HCT116 (cell line): ENCODE results near the gene DENND4A. TPM values are rescaled to one million over a fixed set of nuclear protein-coding genes. Genes with fewer than 3 reads are reported as not detected.

Experiments
- ATAC-seq: fragments of 200-7000 bp; cut with Tn5 transposase; 2 replicates; pipeline ENCODE4 v1.9.1; 2020; ENCODE audit warnings: mild to moderate bottlenecking, moderate library complexity
- BruUV-seq: library from RNA; stranded (reverse); fragments of 400-500 nt; replicated peaks from 2 replicates; lab custom pipeline; 2021; lab: Mats Ljungman, UMichigan
- CTCF ChIA-PET: fragments of 300-600 bp; sonication (Branson Sonifier 250); formaldehyde crosslinking; loops from one replicate; lab custom pipeline; 2021; ENCODE audit warnings: antibody characterized with exemption; lab: Charles Lee
- POLR2A ChIA-PET: fragments of 300-600, 350-600 bp; sonication (Branson Sonifier 250); formaldehyde crosslinking; loops from one replicate; lab custom pipeline; 2021; ENCODE audit warnings: antibody characterized with exemption; lab: Charles Lee
- RAD21 ChIA-PET, 2 experiments: fragments of 300-600 bp; sonication (Branson Sonifier 250); formaldehyde crosslinking; loops; one replicate each; lab custom pipeline; 2023; ENCODE audit warnings: low total read pairs in 2 of 2; ENCODE audit not compliant: uncharacterized antibody in 2 of 2, unreplicated experiment in 2 of 2, low non-redundant PET in 1 of 2; lab: Charles Lee
- DNase-seq: peaks from one replicate; pipeline ENCODE4 v3.0.0-alpha.2; 2010; ENCODE audit warnings: low read depth, low spot score
- H2AFZ ChIP-seq: fragments of 200-600 bp; shearing (Covaris generic), sonication (generic); 2 replicates; pipeline ENCODE4 v1.6.1; 2017; ENCODE audit warnings: low read depth, mixed run types, mixed read lengths, antibody characterized with exemption, low read length; ENCODE audit not compliant: poor library complexity, severe bottlenecking
- H3K27ac ChIP-seq: 2 replicates; pipeline ENCODE4 v1.5.1; 2012; ENCODE audit warnings: low read depth, low read length
- H3K27me3 ChIP-seq: fragments of 200-600 bp; sonication (generic); 2 replicates; pipeline ENCODE4 v1.6.1; 2016; ENCODE audit warnings: mixed run types, low read length, mixed read lengths; ENCODE audit not compliant: insufficient read depth
- H3K36me3 ChIP-seq, 2 experiments: fragments of 200-500 bp in 1 of 2; fragments of 200-600 bp in 1 of 2; sonication (Bioruptor generic) in 1 of 2; sonication (generic) in 1 of 2; 2 replicates each; pipeline versions ENCODE4 v1.5.1 to v1.6.1; 2014 to 2016; ENCODE audit warnings: low read length in 2 of 2, inconsistent platforms in 1 of 2, mixed read lengths in 1 of 2, mixed run types in 1 of 2; ENCODE audit not compliant: insufficient read depth in 2 of 2, control insufficient read depth in 1 of 2
- H3K4me1 ChIP-seq, 2 experiments: fragments of 200-600 bp in 1 of 2; sonication (generic) in 1 of 2; 2 replicates each; pipeline versions ENCODE4 v1.5.1 to v1.6.1; 2012 to 2017; ENCODE audit warnings: low read length in 2 of 2, inconsistent platforms in 1 of 2, mild to moderate bottlenecking in 1 of 2, mixed read lengths in 1 of 2, mixed run types in 1 of 2, moderate library complexity in 1 of 2; ENCODE audit not compliant: insufficient read depth in 2 of 2, control insufficient read depth in 1 of 2
- H3K4me2 ChIP-seq: fragments of 200-600 bp; sonication (generic); 2 replicates; pipeline ENCODE4 v1.6.1; 2017; ENCODE audit warnings: mixed run types, low read length, mixed read lengths
- H3K4me3 ChIP-seq, 2 experiments: fragments of 200-600 bp in 1 of 2; sonication (generic) in 1 of 2; replicated peaks in 1 of 2; 2 replicates each; pipeline ENCODE4 v1.5.1; 2011 to 2016; ENCODE audit warnings: low read length in 2 of 2, control low read depth in 1 of 2, low read depth in 1 of 2, mild to moderate bottlenecking in 1 of 2, mixed read lengths in 1 of 2, mixed run types in 1 of 2
- H3K79me2 ChIP-seq: fragments of 200-600 bp; sonication (generic); 2 replicates; pipeline ENCODE4 v1.6.1; 2017; ENCODE audit warnings: mild to moderate bottlenecking, mixed run types, low read length, moderate library complexity, mixed read lengths; ENCODE audit not compliant: insufficient read depth
- H3K9ac ChIP-seq: fragments of 200-600 bp; sonication (generic); 2 replicates; pipeline ENCODE4 v1.6.1; 2016; ENCODE audit warnings: low read length, mixed read lengths
- H3K9me2 ChIP-seq: fragments of 200-600 bp; sonication (generic), shearing (Covaris generic); 2 replicates; pipeline ENCODE4 v1.6.1; 2017; ENCODE audit warnings: mixed run types, mild to moderate bottlenecking, moderate library complexity; ENCODE audit not compliant: insufficient read depth
- H3K9me3 ChIP-seq, 2 experiments: fragments of 200-500 bp in 1 of 2; fragments of 200-600 bp in 1 of 2; sonication (Bioruptor generic) in 1 of 2; sonication (generic) in 1 of 2; 2 replicates each; pipeline ENCODE4 v1.6.1; 2014 to 2017; ENCODE audit warnings: low read length in 2 of 2, mixed read lengths in 2 of 2, inconsistent platforms in 1 of 2, low read depth in 1 of 2, mild to moderate bottlenecking in 1 of 2, mixed run types in 1 of 2, moderate library complexity in 1 of 2; ENCODE audit not compliant: control insufficient read depth in 1 of 2, insufficient read depth in 1 of 2
- H4K20me1 ChIP-seq: fragments of 200-600 bp; sonication (generic), shearing (Covaris generic); 2 replicates; pipeline ENCODE4 v1.6.1; 2017; ENCODE audit warnings: mixed run types, mild to moderate bottlenecking, moderate library complexity; ENCODE audit not compliant: insufficient read depth
- CBX3 ChIP-seq: IDR thresholded peaks from 2 replicates; pipeline ENCODE4 v1.6.1; 2012; ENCODE audit warnings: low read depth
- EGR1 ChIP-seq: IDR thresholded peaks from 2 replicates; pipeline ENCODE4 v1.6.1; 2012; ENCODE audit warnings: low read depth
- ELF1 ChIP-seq: IDR thresholded peaks from 2 replicates; pipeline ENCODE4 v1.6.1; 2012; ENCODE audit warnings: low read depth, borderline replicate concordance
- EZH2 ChIP-seq: fragments of 200-600 bp; sonication (generic); IDR thresholded peaks from 2 replicates; pipeline ENCODE4 v1.6.1; 2017; ENCODE audit warnings: antibody characterized with exemption, mixed run types
- EZH2phosphoT487 ChIP-seq: fragments of 200-600 bp; IDR thresholded peaks from 2 replicates; pipeline ENCODE4 v1.6.1; 2018; ENCODE audit warnings: antibody characterized with exemption, borderline replicate concordance
- FOSL1 ChIP-seq: IDR thresholded peaks from 2 replicates; pipeline ENCODE4 v1.6.1; 2012; ENCODE audit warnings: low read depth
- JUND ChIP-seq: IDR thresholded peaks from 2 replicates; pipeline ENCODE4 v1.6.1; 2012
- POLR2A ChIP-seq: IDR thresholded peaks from 2 replicates; pipeline ENCODE4 v1.7.0; 2011; ENCODE audit warnings: borderline replicate concordance; ENCODE audit not compliant: insufficient read depth, insufficient read length; ENCODE audit errors: extremely low read depth
- RAD21 ChIP-seq: IDR thresholded peaks from 2 replicates; pipeline ENCODE4 v1.6.1; 2012; ENCODE audit warnings: low read depth, mild to moderate bottlenecking
- REST ChIP-seq: IDR thresholded peaks from 2 replicates; pipeline ENCODE4 v1.6.1; 2012; ENCODE audit warnings: low read depth
- SIN3A ChIP-seq: IDR thresholded peaks from 2 replicates; pipeline ENCODE4 v1.6.1; 2012; ENCODE audit warnings: low read depth
- TCF7L2 ChIP-seq: IDR thresholded peaks from 2 replicates; pipeline ENCODE4 v1.7.0; 2011; ENCODE audit warnings: borderline replicate concordance, inconsistent platforms; ENCODE audit not compliant: insufficient read depth, insufficient read length; ENCODE audit errors: extremely low read depth
- YY1 ChIP-seq: IDR thresholded peaks from 2 replicates; pipeline ENCODE4 v1.6.1; 2011; ENCODE audit warnings: low read length, low read depth, moderate library complexity, mild to moderate bottlenecking; ENCODE audit not compliant: insufficient replicate concordance; ENCODE audit errors: extremely low read depth
- ZFX ChIP-seq: fragments of 450-650 bp; IDR thresholded peaks from 2 replicates; pipeline ENCODE4 v1.6.1; 2017
- ZNF274 ChIP-seq: fragments of 200-500 bp; sonication (Bioruptor generic); IDR thresholded peaks from 2 replicates; pipeline ENCODE4 v1.6.1; 2014; ENCODE audit warnings: mild to moderate bottlenecking, low read depth, low read length, inconsistent platforms
- intact Hi-C: fragments of 100-400 bp; cut with micrococcal nuclease; formaldehyde crosslinking; loops from 2 replicates; pipeline ENCODE4 v1.10.0; 2022
- total RNA-seq: library from RNA; stranded (reverse); gene quantifications from one replicate; pipeline ENCODE4 v1.2.1, GENCODE V29; 2021; ENCODE audit not compliant: unreplicated experiment
- TF ChIP-seq, protein P1 (sequence below): IDR thresholded peaks from 2 replicates; pipeline ENCODE4 v1.6.1; 2012
- TF ChIP-seq, protein P2 (sequence below): IDR thresholded peaks from 2 replicates; pipeline ENCODE4 v1.6.1; 2011; ENCODE audit warnings: mild to moderate bottlenecking, low read length, moderate library complexity; ENCODE audit not compliant: insufficient replicate concordance; ENCODE audit errors: extremely low read depth
- TF ChIP-seq, protein P3 (sequence below), 3 experiments: fragments of 200-600 bp in 1 of 3; sonication (generic) in 1 of 3; IDR thresholded peaks in 2 of 3; conservative IDR thresholded peaks in 1 of 3; 2 replicates each; pipeline ENCODE4 v1.5.1; 2012 to 2017; ENCODE audit warnings: low read depth in 2 of 3, low read length in 2 of 3, antibody characterized with exemption in 1 of 3, borderline replicate concordance in 1 of 3, control low read depth in 1 of 3, mild to moderate bottlenecking in 1 of 3, mixed read lengths in 1 of 3, mixed run types in 1 of 3, moderate library complexity in 1 of 3; ENCODE audit not compliant: insufficient read depth in 1 of 3
- TF ChIP-seq, protein P4 (sequence below): IDR thresholded peaks from 2 replicates; pipeline ENCODE4 v1.6.1; 2012

The DENND4A gene
- total RNA-seq, 1 experiment from 2014 or later: 9.1 TPM

DNA sequence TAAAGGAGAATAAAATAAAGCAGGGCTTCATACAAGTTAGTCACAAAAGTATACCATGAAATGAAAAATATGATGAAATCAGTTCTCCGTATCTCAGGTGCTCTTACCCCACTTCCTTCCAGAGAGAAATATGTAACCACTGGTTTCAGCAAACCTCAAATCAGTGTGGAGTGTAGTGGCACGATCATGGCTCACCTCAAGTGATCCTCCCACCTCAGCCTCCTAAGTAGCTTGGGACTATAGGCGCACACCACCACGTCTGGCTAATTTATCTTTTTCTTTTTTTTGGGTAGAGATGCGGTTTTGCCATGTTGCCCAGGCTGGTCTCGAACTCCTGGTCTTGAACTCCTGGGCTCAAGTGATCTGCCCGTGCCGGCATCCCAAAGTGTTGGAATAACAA is 24.2 kb downstream of the DENND4A start:
- no peaks in the 10 kb centered on the region for H3K4me1 ChIP-seq
- no peaks in the 10 kb centered on the region for H3K9me2 ChIP-seq
- BruUV-seq: no TSS peak
- RAD21 ChIA-PET: no interaction called here
- CTCF ChIA-PET: no interaction called here
- ATAC-seq (no peak), DNase-seq (no peak)
- no peak overlapping the region for H3K9ac ChIP-seq
- H3K27me3 ChIP-seq: no peaks in the 10 kb centered on the region
- no peak overlapping the region for H2AFZ ChIP-seq
- TF ChIP-seq, protein P1, sequence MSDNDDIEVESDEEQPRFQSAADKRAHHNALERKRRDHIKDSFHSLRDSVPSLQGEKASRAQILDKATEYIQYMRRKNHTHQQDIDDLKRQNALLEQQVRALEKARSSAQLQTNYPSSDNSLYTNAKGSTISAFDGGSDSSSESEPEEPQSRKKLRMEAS: no peak
- TF ChIP-seq POLR2A: no peak
- TF ChIP-seq SIN3A: no peak
- no peak for TF ChIP-seq REST
- no peak for TF ChIP-seq CBX3
- no peak for TF ChIP-seq EGR1
- TF ChIP-seq ZFX: no peak
- no peak for TF ChIP-seq EZH2phosphoT487
- TF ChIP-seq ELF1: no peak
- TF ChIP-seq YY1: no peak
- TF ChIP-seq, protein P2, sequence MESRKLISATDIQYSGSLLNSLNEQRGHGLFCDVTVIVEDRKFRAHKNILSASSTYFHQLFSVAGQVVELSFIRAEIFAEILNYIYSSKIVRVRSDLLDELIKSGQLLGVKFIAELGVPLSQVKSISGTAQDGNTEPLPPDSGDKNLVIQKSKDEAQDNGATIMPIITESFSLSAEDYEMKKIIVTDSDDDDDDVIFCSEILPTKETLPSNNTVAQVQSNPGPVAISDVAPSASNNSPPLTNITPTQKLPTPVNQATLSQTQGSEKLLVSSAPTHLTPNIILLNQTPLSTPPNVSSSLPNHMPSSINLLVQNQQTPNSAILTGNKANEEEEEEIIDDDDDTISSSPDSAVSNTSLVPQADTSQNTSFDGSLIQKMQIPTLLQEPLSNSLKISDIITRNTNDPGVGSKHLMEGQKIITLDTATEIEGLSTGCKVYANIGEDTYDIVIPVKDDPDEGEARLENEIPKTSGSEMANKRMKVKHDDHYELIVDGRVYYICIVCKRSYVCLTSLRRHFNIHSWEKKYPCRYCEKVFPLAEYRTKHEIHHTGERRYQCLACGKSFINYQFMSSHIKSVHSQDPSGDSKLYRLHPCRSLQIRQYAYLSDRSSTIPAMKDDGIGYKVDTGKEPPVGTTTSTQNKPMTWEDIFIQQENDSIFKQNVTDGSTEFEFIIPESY: no peak
- TF ChIP-seq FOSL1: no peak
- no peak for TF ChIP-seq RAD21
- TF ChIP-seq, protein P3, sequence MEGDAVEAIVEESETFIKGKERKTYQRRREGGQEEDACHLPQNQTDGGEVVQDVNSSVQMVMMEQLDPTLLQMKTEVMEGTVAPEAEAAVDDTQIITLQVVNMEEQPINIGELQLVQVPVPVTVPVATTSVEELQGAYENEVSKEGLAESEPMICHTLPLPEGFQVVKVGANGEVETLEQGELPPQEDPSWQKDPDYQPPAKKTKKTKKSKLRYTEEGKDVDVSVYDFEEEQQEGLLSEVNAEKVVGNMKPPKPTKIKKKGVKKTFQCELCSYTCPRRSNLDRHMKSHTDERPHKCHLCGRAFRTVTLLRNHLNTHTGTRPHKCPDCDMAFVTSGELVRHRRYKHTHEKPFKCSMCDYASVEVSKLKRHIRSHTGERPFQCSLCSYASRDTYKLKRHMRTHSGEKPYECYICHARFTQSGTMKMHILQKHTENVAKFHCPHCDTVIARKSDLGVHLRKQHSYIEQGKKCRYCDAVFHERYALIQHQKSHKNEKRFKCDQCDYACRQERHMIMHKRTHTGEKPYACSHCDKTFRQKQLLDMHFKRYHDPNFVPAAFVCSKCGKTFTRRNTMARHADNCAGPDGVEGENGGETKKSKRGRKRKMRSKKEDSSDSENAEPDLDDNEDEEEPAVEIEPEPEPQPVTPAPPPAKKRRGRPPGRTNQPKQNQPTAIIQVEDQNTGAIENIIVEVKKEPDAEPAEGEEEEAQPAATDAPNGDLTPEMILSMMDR (IDR thresholded peaks at IDR 0.05 in 2 of 3, conservative IDR thresholded peaks at IDR 0.05 in 1 of 3; ENCODE audit: borderline replicate concordance in 1 of 3, insufficient read depth in 1 of 3, low read depth in 2 of 3, low read length in 2 of 3): no peak
- TF ChIP-seq JUND: no peak
- TF ChIP-seq, protein P4, sequence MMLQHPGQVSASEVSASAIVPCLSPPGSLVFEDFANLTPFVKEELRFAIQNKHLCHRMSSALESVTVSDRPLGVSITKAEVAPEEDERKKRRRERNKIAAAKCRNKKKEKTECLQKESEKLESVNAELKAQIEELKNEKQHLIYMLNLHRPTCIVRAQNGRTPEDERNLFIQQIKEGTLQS: no peak
- TF ChIP-seq EZH2: no peak
- no peak for TF ChIP-seq ZNF274
- TF ChIP-seq TCF7L2: no peak
- H3K79me2 ChIP-seq: no peaks in the 10 kb centered on the region
- POLR2A ChIA-PET: no interaction called here
- H3K4me3 ChIP-seq: no peak overlapping the region
- no peaks in the 10 kb centered on the region for H3K36me3 ChIP-seq
- intact Hi-C loops: no loop called here
- no peaks in the 10 kb centered on the region for H3K9me3 ChIP-seq
- no peak overlapping the region for H3K4me2 ChIP-seq
- H3K27ac ChIP-seq: no peak overlapping the region
- no peaks in the 10 kb centered on the region for H4K20me1 ChIP-seq
